ENCODE results near the gene PDE9A.
"Not testable (repeated sequence)": the region's sequence is repeated elsewhere in the genome, so short reads cannot be mapped to it uniquely, and the experiment has no call there.

PDE9A gene

GRCh38 chr21:42807938-42808613, 154.7 kb downstream of the PDE9A start:
- DNase-seq = no peak

DNA sequence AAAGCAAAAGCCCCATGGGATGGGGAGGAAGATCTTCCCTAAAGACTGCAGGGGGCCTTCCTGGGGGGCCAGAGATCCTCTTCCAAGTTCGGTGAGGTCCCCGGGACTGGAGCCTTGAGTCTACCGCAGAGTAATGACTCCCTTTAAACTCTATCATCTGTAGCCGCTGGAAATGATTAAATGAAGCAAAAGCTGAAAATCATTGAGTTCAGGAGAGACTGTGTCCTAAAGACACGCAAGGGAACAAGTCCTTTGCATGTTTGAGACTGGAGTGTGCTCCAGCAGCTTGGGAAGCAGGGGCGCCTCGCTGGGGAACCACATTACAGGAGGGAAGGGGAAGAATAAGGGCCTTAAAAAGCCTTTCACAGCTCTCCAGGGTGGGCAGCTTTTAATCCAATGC, 155.8 kb downstream of the PDE9A start:
- no peak for DNase-seq

DNA sequence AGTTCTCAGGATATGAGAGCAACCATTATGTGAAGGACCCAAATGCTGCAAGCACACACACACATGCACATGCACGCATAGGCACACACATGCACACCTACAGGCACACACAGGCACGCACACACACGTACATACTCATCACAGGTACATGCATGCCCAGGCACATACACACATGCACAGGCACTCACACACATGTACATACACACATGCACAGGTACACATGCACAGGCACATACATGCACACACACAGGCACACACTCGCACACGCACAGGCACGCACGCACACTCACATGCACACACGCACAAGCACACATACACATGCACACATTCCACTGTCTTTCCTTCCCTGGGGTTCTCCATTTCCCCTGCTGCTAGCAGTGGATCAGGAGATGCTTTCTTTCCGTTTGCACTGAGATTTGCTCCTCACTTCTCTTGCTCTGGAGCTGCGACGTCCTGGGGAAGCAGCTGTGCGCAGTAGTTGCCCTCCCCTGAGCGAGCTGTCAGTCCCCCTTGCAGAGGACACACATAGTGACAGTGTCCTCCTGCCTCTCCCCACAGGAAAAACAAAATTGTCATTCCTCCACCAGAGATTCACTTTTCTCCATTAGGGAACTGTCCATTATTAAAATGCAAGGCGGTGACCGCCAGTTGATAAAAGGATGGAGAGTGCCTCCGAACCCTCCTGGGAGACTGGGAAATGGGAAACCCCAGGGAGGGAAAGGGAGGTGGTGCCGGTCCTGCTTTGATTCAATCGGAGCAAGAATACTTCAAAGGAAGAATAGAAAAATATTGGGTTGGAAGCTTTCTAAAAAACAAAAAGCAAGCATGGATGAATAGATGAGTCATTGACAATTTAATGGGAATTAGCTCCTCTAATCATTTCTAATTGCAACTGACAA, 156.4 kb downstream of the PDE9A start:
- DNase-seq = no peak

GRCh38 chr21:42811960-42812359, 158.5 kb downstream of the PDE9A start:
- no peak for DNase-seq

- DNase-seq = not testable (repeated sequence)
Observed at GRCh38 chr21:42812528-42813241, 159.3 kb downstream of the PDE9A start.

DNA sequence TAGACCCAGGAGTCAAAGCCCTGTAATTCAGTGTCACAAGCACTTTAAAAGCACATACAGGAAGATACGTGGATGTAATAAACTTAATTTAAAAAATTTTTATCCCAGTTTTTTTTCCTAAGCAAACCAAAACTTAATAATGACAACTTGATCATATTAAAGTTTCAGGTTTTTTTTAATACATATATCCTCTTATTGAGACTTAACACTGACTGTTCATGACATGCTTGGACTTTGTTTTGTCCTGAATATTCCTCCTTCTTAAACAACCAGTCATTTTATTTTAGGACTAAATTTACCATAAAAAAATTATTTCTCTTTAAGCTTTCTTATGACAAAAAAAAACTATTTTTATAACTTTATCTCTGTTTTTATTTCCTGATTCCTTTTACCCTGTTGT, 161.8 kb downstream of the PDE9A start:
- DNase-seq = no peak

DNA sequence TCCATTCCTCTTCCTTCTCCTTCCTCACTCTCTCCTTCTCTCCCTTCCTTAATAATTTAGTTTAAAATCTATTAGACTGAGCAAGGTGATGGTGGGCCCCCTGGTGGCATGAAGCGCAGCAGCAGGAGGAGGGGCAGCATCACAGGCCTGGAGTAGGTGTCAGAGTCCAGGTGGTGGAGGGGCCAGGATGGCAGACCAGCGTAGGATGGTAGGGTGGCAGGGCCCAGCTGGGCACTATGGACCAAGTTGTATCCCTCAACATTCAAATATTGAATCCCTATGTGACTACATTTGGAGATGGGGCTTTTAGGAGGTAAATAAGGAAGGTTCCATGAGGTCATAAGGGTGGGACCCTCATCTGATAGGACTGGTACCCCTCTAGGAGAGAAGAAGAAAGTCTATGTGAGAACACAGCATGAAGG, 164.9 kb downstream of the PDE9A start:
- DNase-seq = peak; percentile 70 to 71

- no peak for DNase-seq
Observed at GRCh38 chr21:42819861-42820615, 166.6 kb downstream of the PDE9A start.

GRCh38 chr21:42820616-42821465, 167.4 kb downstream of the PDE9A start:
- DNase-seq = no peak

All from CD4-positive, alpha-beta T cell treated with Interleukin-4 for 1 hour (primary cell).